HG03565 (cell line): Measurements from ENCODE around the gene ATXN3L.
"Not testable (repeated sequence)": the region's sequence is repeated elsewhere in the genome, so short reads cannot be mapped to it uniquely, and the experiment has no call there.

Source experiments
- ATAC-seq: cut with Tn5 transposase; IDR thresholded peaks from one replicate; pipeline ENCODE4 v1.9.1; 2021; ENCODE audit warnings: mild to moderate bottlenecking, moderate library complexity; ENCODE audit not compliant: unreplicated experiment

Gene ATXN3L

GRCh38 chrX:13309631-13310030 is 10.2 kb downstream of the ATXN3L start:
- ATAC-seq: no peak

- no peak for ATAC-seq
Measured at GRCh38 chrX:13307041-13307440, 12.8 kb downstream of the ATXN3L start.

GRCh38 chrX:13305108-13305507 is 14.7 kb downstream of the ATXN3L start:
- no peak for ATAC-seq

GRCh38 chrX:13304052-13304451 is 15.8 kb downstream of the ATXN3L start:
- ATAC-seq: no peak

- not testable (repeated sequence) for ATAC-seq
Measured at GRCh38 chrX:13303248-13303647, 16.6 kb downstream of the ATXN3L start.

- no peak for ATAC-seq
Measured at GRCh38 chrX:13298836-13299235, 21.0 kb downstream of the ATXN3L start.

GRCh38 chrX:13295841-13296240 is 24.0 kb downstream of the ATXN3L start:
- ATAC-seq: no peak

GRCh38 chrX:13293700-13294099 is 26.2 kb downstream of the ATXN3L start:
- no peak for ATAC-seq

- no peak for ATAC-seq
Measured at GRCh38 chrX:13290891-13291614, 28.8 kb downstream of the ATXN3L start.

GRCh38 chrX:13288671-13289070 is 31.2 kb downstream of the ATXN3L start:
- no peak for ATAC-seq

GRCh38 chrX:13287816-13288215 is 32.0 kb downstream of the ATXN3L start:
- no peak for ATAC-seq

GRCh38 chrX:13285693-13286092 is 34.2 kb downstream of the ATXN3L start:
- no peak for ATAC-seq

- ATAC-seq: no peak
Measured at GRCh38 chrX:13285229-13285628, 34.6 kb downstream of the ATXN3L start.

- ATAC-seq: no peak
Measured at GRCh38 chrX:13284570-13284969, 35.3 kb downstream of the ATXN3L start.

- no peak for ATAC-seq
Measured at GRCh38 chrX:13283950-13284546, 35.8 kb downstream of the ATXN3L start.

GRCh38 chrX:13283512-13283911 is 36.3 kb downstream of the ATXN3L start:
- ATAC-seq: no peak

- no peak for ATAC-seq
Measured at GRCh38 chrX:13281289-13281688, 38.6 kb downstream of the ATXN3L start.

- no peak for ATAC-seq
Measured at GRCh38 chrX:13279279-13280018, 40.4 kb downstream of the ATXN3L start.

GRCh38 chrX:13277539-13277938 is 42.3 kb downstream of the ATXN3L start:
- ATAC-seq: no peak

GRCh38 chrX:13276991-13277390 is 42.9 kb downstream of the ATXN3L start:
- no peak for ATAC-seq

- no peak for ATAC-seq
Measured at GRCh38 chrX:13275031-13275430, 44.8 kb downstream of the ATXN3L start.

GRCh38 chrX:13272426-13272825 is 47.4 kb downstream of the ATXN3L start:
- no peak for ATAC-seq
